ENCODE data around the gene SLC7A4. TPM values are rescaled to one million over a fixed set of nuclear protein-coding genes. Genes with fewer than 3 reads are reported as not detected.

The SLC7A4 gene
- total RNA-seq, 4 donors from 2014 or later = 2.5 to 11.7 (median 4.5) TPM

DNA sequence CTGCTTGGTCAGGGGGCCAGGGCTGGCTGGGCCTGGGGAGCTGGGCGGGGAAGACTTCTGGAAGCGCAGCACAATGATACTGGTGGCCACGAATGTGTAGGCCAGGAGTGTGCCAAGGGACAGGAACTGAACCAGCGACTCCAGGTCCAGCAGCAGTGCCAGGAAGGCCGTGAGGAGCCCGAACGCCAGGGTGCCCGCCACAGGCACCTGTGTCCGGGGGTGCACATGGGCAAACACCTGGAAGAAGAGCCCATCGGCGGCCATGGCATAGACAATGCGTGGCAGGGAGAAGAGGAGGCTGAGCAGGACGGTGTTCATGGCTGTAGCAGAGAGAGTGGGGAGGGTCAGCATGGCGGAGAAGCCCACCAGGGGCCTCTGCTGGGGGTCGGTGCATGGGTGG lies 2.3 kb downstream of the SLC7A4 start:
- WGBS, 2 donors = 73 to 84% methylated on average over 6 to 13 of the region's 15 CpGs
- DNase-seq = no peak
- no peaks in the 10 kb centered on the region for H3K9me3 ChIP-seq
- no peak overlapping the region for H3K4me3 ChIP-seq
- H3K36me3 ChIP-seq = no peaks in the 10 kb centered on the region
- TF ChIP-seq, protein P1, sequence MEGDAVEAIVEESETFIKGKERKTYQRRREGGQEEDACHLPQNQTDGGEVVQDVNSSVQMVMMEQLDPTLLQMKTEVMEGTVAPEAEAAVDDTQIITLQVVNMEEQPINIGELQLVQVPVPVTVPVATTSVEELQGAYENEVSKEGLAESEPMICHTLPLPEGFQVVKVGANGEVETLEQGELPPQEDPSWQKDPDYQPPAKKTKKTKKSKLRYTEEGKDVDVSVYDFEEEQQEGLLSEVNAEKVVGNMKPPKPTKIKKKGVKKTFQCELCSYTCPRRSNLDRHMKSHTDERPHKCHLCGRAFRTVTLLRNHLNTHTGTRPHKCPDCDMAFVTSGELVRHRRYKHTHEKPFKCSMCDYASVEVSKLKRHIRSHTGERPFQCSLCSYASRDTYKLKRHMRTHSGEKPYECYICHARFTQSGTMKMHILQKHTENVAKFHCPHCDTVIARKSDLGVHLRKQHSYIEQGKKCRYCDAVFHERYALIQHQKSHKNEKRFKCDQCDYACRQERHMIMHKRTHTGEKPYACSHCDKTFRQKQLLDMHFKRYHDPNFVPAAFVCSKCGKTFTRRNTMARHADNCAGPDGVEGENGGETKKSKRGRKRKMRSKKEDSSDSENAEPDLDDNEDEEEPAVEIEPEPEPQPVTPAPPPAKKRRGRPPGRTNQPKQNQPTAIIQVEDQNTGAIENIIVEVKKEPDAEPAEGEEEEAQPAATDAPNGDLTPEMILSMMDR (IDR thresholded peaks at IDR 0.05) = no peak
- TF ChIP-seq POLR2A (IDR thresholded peaks at IDR 0.05) = no peak
- H3K4me1 ChIP-seq = peaks cover 24 to 47% (median 27%) of the 10 kb centered on the region in 3 donors
- intact Hi-C loops (cut with DNase I) = no loop called here
- H3K27ac ChIP-seq = no peak overlapping the region
- H3K27me3 ChIP-seq = peaks cover 0 to 56% (median 0%) of the 10 kb centered on the region in 4 donors

DNA sequence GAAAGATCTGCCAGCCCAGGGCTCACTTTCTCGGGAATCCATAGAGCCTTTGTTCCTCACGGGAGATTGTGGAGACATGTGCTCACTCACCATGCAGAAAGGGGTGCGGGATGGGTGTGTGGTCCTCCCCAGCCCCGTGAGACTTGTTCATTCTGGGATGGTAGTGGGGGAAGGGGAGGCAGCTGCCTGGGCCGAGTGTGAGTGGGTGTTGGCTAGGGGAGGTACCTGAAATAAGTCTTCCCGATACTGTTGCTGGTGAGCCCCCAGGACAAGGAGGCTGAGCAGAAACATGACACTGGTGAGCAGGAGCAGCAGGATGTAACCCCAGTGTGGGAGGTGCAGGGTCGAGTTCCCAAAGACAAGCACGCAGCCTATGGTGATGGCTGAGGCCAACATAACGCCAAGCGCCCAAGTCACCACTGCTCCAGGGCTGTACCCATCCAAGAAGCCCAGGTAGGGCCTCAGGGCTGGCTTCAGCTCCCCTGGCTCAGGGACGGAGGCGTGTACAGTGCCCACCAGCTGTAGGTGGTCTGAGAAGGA lies 2.8 kb downstream of the SLC7A4 start:
- no peak overlapping the region for H3K27ac ChIP-seq
- no peaks in the 10 kb centered on the region for H3K36me3 ChIP-seq
- H3K27me3 ChIP-seq = peaks cover 0 to 56% (median 0%) of the 10 kb centered on the region in 4 donors
- WGBS, 2 donors = 77 to 78% methylated on average over 4 to 8 of the region's 12 CpGs
- DNase-seq = no peak
- H3K9me3 ChIP-seq = no peaks in the 10 kb centered on the region
- peaks cover 24 to 49% (median 27%) of the 10 kb centered on the region in 3 donors for H3K4me1 ChIP-seq
- intact Hi-C loops (cut with DNase I) = no loop called here
- H3K4me3 ChIP-seq = no peak overlapping the region
- TF ChIP-seq POLR2A (IDR thresholded peaks at IDR 0.05) = no peak
- TF ChIP-seq, protein P1 (IDR thresholded peaks at IDR 0.05) = no peak

DNA sequence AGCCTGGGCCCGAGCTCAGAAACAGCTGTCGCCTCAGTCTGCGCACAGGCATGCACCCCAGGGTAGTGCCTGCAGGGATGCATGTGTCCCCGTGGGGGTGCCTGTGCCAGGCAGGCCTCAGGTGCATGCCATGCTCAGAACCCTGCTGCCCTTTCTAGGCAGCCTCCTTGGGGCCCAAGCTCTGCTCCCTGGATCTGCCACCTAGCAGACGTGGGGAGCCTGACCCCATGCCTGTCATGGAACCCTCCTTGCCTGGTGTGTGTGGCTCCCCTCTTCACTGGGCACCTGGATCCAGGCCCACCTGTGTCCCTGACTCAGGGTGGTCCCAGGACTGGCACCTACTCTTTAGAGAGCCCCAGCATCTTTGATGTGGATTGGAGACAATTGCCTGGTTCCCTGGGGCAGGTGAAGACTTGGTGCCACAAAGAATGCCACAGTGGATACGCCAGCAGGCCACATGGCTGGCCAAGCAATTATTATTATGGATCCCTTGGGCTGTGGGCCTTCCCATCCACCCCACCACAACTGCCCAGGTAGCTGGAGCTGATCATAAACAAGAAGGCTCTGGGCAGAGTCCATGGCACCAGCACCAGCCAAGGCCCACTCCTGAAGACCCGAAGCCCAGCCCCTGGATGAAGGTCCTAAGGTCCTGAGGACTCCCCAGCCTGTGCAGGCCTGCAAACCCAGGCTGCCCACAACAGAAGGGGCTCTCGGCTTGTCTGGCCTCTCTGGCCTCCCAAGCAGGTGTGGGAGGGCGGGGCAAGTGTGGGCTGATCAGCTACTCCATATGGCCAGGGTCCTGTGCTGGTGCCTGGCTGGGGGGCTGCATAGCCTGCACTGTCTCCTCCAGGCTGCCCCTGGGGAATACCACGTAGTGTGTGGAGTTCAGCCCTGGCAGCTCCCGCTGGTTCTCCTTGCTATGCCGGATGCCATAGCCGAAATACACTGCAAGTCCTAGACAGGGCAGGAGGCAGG lies 3.8 kb downstream of the SLC7A4 start:
- Histone ChIP-seq H3K9me3 (no peaks in the 10 kb centered on the region), H3K27ac (no peak overlapping the region), H3K4me3 (no peak overlapping the region), H3K27me3 (peaks cover 0 to 50% (median 0%) of the 10 kb centered on the region in 4 donors), H3K4me1 (peaks cover 24 to 49% (median 27%) of the 10 kb centered on the region in 3 donors), H3K36me3 (no peaks in the 10 kb centered on the region)
- TF ChIP-seq, protein P1 (IDR thresholded peaks at IDR 0.05) = no peak
- no peak for TF ChIP-seq POLR2A (IDR thresholded peaks at IDR 0.05)
- intact Hi-C loops (cut with DNase I) = no loop called here
- WGBS, 2 donors = 76 to 88% methylated on average over 5 of the region's 13 CpGs
- DNase-seq = no peak

DNA sequence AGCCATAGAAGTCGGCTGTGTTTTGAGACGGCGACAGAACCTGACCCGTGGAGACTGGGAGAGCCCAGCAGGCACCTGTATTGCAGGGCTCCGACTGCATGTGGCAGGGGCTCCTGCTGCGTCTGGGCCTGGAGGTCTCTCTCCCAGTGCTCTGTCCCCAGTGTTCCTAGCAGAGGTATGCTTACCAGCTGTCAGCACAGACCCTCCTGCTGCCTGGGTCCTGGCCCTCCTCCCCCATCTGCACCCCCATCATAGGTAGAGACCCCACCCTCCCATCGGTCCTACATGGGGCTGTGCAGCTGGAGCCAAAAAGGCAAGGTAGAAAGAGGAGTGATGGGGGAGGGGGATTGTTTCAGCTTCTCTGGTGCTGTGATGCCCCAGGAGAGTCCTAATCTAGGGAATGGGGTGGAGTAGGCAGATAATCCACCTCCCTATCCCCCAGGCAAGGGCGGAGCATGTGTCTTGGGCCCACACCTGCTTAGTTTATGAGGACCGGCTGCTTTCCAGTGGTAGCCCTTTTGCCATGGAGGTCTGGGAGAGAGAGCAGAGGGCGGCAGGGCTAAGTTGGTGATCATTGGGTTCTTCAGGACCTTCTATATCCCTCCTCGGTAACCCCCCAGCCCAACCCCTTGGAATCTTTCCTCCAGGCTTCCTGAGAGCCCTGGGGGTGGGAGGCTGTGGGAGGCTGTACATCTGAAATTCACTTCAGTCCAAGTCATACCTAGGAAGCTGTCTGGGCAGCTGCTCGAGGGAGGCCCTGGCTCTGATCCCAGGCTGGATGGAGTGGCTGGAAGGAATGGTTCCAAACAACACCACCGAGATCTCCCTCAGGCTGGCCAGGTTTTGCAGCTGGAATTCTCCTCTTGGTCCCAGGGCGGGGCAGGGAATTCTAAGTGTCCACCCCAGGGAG lies 5.3 kb downstream of the SLC7A4 start:
- intact Hi-C loops (cut with DNase I) = no loop called here
- peaks cover 0 to 39% (median 0%) of the 10 kb centered on the region in 4 donors for H3K27me3 ChIP-seq
- no peaks in the 10 kb centered on the region for H3K36me3 ChIP-seq
- no peak overlapping the region for H3K4me3 ChIP-seq
- peaks cover 18 to 38% (median 23%) of the 10 kb centered on the region in 3 donors for H3K4me1 ChIP-seq
- no peak for DNase-seq
- 34 to 60% methylated on average over 4 to 5 of the region's 14 CpGs for WGBS, 2 donors
- no peak for TF ChIP-seq POLR2A (IDR thresholded peaks at IDR 0.05)
- TF ChIP-seq, protein P1 (IDR thresholded peaks at IDR 0.05) = no peak
- H3K27ac ChIP-seq = peak overlapping the region in 1 of 4 donors; percentile 14
- no peaks in the 10 kb centered on the region for H3K9me3 ChIP-seq

Measured in esophagus squamous epithelium (tissue), 5 donors.